GM19452 (cell line): ENCODE results near the gene CMTM3.
"Not testable (repeated sequence)": the region's sequence is repeated elsewhere in the genome, so short reads cannot be mapped to it uniquely, and the experiment has no call there.

Experiments
- ATAC-seq: cut with Tn5 transposase; IDR thresholded peaks from one replicate; pipeline ENCODE4 v1.9.1; 2021; ENCODE audit not compliant: unreplicated experiment

CMTM3 gene

DNA sequence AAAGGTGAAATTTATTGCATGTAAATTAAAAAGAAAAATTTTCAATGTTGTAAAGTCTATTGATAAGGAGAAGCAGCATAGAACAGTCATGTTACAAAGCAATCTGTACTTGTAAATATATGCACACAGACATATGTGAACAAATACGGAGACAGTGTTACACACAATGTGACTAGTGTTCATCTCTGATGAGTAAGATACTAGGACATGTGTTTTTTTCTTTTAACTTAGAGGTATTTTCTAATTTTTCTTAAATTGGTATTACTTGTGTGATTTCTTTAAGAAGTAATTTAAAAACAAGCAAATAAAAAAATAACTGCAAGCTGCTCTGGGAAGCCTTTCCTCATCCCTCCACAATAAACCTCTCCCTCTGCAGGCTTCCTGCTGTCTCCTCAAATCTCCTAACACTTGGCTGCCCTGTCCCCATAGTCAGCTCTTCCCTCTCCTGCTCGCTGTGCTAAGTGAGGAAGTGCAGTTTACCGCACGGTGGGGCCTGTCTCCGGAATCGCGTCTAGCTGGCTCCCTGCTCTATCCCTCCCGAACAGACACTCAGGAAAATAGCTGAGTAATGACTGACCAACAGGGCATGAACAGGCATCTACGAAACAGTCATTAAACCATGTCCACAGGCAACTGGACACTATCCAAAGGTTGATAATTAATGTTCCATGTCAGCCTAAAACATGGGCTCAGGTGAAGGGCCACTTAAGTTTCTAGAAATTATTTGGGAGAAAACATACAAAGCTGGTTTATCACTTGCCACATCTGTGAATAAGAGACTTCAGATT, 56.1 kb downstream of the CMTM3 start:
- no peak for ATAC-seq

DNA sequence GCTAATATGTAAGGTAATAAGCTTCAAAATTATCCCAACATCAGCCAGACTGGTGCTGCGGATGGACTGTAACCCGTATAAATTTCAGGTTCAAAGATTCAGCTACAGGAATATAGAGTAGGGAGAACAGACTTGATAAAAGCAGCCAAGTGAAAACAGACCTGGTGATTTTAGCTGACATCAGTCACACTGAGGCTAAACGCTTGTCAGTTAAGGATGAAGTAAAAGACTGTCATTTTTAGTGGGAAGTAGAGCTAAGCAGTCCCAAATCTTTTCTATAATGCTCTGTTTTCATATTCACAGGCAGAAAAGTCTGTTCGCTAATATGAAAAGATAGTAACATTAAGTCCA, 56.7 kb downstream of the CMTM3 start:
- ATAC-seq = no peak

DNA sequence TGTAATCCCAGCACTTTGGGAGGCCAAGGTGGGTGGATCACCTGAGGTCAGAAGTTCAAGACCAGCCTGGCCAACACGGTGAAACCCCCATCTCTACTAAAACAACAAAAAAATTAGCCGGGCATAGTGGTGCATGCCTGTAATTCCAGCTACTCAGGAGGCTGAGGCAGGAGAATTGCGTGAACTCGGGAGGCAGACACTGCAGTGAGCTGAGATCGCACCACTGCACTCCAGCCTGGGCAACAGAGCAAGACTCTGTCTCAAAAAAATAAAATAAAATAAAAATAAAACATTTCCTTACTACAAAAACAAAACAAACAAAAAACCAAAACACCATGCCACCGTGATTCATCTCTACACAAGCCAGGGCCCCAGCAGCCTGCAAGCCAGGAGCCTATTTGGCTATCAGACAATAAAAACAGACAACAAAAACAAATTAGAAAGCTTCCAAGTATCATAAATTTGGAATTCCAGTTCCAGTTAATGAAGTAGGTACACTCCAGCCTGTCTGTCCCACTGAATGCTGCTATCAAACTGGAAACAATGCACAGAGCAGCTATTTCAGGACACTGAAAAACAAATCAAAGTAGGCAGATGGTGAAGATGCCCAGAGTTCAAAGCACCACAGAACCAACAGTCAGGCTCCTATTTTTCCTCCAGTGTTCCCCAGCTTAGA, 57.3 kb downstream of the CMTM3 start:
- not testable (repeated sequence) for ATAC-seq

DNA sequence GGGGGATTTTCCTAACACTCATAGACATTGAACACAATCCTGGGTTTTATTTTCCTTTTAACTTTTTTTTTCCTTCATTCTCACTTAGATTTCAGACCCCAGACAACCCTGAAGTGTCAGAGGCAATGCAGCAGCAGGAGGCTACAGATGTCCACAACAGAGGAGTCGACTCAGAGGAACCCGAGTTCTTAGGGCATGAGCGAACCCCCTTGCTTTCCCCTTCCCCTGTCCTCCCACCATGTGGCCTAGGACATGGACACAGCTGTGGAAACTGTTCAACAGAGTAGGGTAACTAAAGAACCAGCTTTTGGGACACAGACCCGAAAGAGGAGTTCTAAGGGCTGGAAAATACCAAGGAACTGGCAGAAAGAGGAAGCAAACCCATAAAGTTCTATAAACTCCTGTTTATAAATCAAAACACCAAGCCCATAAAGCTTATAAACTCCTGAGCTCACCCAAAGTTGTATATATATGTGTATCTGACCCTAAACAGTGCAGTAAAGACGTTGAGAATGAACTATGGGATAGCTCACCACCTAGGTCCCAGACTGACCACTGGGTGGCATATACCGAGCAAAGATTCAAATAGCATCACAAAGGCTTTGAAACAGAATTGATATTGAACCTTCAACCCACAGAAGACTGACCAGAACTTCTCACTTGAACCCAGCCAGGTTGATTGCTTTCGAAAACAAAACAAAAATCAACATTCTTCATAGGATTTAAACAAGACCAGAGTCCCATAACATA, 58.1 kb downstream of the CMTM3 start:
- ATAC-seq = no peak
